ENCODE measurements around the gene FAM25G.

The FAM25G gene

GRCh38 chr10:47447209-47447608 lies 44.3 kb downstream of the FAM25G start:
- no peak for DNase-seq

GRCh38 chr10:47445720-47446119 lies 45.8 kb downstream of the FAM25G start:
- no peak for DNase-seq

DNA sequence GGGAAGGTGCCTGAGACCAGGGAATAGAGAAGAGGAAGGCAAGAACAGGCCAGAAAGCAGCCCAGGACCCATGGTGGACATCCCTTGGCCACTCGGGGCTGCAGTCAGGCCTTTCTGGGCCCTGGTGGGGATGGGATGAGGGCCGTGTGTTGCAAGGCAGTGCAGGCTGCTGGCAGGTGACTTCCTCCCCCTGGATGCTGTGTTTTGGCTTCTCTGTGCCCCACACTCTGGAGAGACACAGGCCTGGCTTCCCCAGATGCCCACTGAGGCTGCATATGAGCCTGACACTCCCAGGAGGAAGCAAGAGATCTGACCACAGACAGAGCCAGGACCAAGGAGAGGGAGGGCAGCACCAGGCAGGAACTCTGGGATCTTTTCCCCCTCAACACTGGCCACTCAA lies 47.5 kb downstream of the FAM25G start:
- no peak for DNase-seq

DNA sequence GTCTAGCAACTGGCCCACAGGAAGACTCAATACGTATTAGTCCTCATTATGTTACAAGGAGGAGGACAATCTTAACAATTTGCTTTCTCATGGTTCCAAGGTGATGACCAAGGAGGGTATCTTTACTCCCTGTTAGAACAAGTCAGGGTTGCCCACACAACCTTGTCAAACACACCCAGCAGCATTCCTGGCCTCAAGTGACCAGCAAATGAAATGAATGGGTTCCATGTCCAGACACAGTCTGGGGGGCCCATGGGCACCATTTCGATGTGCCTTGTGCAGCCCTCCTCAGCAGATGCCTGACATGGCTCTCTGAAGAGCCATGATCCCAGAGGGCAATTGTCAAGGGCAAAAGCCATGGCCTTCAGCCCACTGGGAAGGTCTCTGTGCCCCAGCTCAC lies 48.4 kb downstream of the FAM25G start:
- DNase-seq, result no peak

GRCh38 chr10:47442351-47442750 lies 49.1 kb downstream of the FAM25G start:
- DNase-seq, result no peak

GRCh38 chr10:47441938-47442337 lies 49.6 kb downstream of the FAM25G start:
- no peak for DNase-seq

DNA sequence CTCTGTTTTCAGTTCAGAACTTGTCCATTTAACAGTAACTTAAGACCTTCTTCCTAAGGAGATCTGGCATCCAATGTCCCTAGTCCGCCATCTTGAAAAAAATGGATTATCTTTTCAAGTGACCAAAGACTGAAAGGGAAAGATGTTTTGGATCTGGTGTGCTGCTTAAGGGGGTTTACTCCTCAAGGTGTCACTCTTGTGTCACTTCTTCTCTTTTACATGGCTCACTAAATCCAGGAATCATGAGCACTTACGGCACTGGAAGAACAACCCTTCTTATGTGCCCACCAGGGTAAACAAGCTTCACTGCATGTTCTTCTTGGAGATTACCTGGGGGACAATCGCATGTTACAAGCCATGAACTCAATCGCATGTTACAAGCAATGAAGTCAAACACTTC lies 51.3 kb downstream of the FAM25G start:
- no peak for DNase-seq

GRCh38 chr10:47438857-47439474 lies 52.5 kb downstream of the FAM25G start:
- no peak for DNase-seq

Data from stimulated activated CD4-positive, alpha-beta T cell treated with anti-CD3 and anti-CD28 coated beads, Interleukin-4, amount 100 ng/mL, for 24 hours (primary cell).